ENCODE data around the gene BARX2. TPM values are rescaled to one million over a fixed set of nuclear protein-coding genes. Genes with fewer than 3 reads are reported as not detected.

The BARX2 gene
- total and polyA plus RNA-seq, 9 donors, result 0.06 to 6.2 (median 0.35) TPM; not detected in 4

DNA sequence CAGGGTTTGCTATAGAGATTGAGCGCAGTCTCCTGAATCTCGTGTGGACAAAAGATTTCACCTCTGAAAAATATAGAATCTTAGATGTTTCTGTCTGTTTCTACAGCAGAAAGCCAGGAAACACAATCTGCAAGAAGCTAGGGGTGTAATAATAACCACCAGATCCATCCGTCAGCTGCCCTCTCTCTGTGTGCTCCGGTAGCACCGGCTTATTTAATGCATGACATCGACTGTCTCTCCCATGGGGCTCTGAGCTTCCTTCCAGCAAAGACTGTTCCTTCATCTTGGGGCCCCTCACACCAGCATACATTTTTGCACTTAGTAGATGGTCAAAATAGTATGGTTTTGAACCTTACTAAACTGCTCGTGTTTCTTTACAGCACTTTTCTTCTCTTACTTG is 20.2 kb downstream of the BARX2 start:
- intact Hi-C loops (cut with DNase I), result no loop called here
- WGBS, 3 donors, result 78 to 86% (median 83%) methylated on average over 7 of the region's 7 CpGs
- Histone ChIP-seq H3K9me3 (no peaks in the 10 kb centered on the region), H3K27ac (no peak overlapping the region), H3K4me1 (ENCODE audit: insufficient read depth) (no peaks in the 10 kb centered on the region), H3K4me3 (no peak overlapping the region), H3K27me3 (no peaks in the 10 kb centered on the region), H3K36me3 (no peaks in the 10 kb centered on the region)
- no peak for DNase-seq
- TF ChIP-seq EP300 (IDR thresholded peaks at IDR 0.05) (no peak), POLR2A (IDR thresholded peaks at IDR 0.05) (no peak)
- TF ChIP-seq, protein P1, sequence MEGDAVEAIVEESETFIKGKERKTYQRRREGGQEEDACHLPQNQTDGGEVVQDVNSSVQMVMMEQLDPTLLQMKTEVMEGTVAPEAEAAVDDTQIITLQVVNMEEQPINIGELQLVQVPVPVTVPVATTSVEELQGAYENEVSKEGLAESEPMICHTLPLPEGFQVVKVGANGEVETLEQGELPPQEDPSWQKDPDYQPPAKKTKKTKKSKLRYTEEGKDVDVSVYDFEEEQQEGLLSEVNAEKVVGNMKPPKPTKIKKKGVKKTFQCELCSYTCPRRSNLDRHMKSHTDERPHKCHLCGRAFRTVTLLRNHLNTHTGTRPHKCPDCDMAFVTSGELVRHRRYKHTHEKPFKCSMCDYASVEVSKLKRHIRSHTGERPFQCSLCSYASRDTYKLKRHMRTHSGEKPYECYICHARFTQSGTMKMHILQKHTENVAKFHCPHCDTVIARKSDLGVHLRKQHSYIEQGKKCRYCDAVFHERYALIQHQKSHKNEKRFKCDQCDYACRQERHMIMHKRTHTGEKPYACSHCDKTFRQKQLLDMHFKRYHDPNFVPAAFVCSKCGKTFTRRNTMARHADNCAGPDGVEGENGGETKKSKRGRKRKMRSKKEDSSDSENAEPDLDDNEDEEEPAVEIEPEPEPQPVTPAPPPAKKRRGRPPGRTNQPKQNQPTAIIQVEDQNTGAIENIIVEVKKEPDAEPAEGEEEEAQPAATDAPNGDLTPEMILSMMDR (IDR thresholded peaks at IDR 0.05), result no peak

DNA sequence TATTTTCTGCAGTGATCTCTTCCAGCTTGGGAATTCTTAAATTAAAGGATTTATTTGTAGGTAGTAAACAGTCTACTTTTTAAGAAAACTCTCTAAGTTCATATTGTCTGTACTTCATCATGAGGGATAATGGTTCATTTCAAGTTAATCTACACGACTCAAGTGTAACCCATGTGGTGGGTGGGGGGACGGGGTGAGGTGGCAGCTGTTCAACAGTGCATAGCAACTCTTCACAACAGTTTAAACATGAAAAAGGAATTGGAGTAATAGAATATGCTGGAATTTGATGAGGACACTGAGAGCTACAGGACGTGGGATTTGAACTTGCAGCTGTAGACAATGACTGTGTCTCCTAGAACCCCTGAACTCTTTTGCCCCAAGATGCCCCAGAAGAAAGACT is 20.8 kb downstream of the BARX2 start:
- no peaks in the 10 kb centered on the region for H3K9me3 ChIP-seq
- TF ChIP-seq, protein P1 (IDR thresholded peaks at IDR 0.05), result no peak
- no peak for TF ChIP-seq POLR2A (IDR thresholded peaks at IDR 0.05)
- TF ChIP-seq EP300 (IDR thresholded peaks at IDR 0.05), result no peak
- intact Hi-C loops (cut with DNase I), result no loop called here
- no peak overlapping the region for H3K27ac ChIP-seq
- DNase-seq, result no peak
- WGBS, 3 donors, result 58 to 72% (median 68%) methylated on average over 3 of the region's 3 CpGs
- H3K4me1 ChIP-seq (ENCODE audit: insufficient read depth), result no peaks in the 10 kb centered on the region
- no peaks in the 10 kb centered on the region for H3K36me3 ChIP-seq
- no peaks in the 10 kb centered on the region for H3K27me3 ChIP-seq
- no peak overlapping the region for H3K4me3 ChIP-seq

DNA sequence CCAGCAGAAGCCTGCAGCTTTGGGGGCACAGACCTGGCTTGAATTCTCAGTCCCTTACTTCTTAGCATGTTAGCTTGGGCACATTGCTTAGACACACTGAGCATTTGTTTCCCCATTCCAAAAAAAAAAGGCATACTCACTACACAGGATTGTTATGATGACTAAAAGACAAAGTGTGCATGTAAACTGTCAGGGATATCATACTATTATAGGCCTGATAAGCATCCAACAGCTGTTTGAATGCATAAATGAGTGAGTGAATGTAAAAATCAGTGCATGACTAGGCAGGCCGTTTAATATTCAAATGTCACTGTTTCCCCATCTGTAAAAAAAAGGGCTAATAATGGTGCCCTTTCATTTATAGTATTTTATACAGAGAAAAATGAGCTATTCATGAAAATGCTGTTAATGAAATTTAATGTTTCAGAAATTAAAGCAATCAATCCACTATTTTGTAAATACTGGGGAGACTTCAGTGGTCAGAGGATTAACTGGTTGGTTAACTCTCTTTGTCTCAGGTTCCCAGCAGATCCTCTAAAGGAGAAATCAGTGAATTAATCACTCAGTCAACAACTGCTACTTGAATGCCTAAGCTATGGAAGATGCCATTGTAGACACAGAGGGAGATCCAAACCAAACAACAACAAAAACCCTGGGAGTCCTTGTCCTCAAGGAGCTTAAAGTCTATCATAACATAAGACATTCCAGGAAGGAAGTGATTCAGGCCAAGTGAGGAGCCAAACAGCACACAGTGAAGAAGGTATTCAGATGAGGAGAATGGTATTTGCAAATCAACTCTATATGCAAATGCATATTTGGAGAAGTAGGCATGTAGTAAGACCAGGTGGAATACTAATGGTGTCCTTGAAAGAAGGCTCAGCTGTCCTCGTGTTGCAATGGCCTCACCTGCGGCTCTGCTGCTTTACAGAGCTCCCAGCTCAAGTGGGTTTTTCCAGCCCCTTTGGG is 26.8 kb downstream of the BARX2 start:
- TF ChIP-seq POLR2A (IDR thresholded peaks at IDR 0.05) (no peak), EP300 (IDR thresholded peaks at IDR 0.05) (no peak)
- TF ChIP-seq, protein P1 (IDR thresholded peaks at IDR 0.05), result no peak
- Histone ChIP-seq H3K36me3 (no peaks in the 10 kb centered on the region), H3K27ac (no peak overlapping the region), H3K4me1 (ENCODE audit: insufficient read depth) (no peaks in the 10 kb centered on the region), H3K4me3 (no peak overlapping the region), H3K27me3 (no peaks in the 10 kb centered on the region), H3K9me3 (no peaks in the 10 kb centered on the region)
- DNase-seq, result no peak
- 75 to 79% (median 79%) methylated on average over 3 of the region's 3 CpGs for WGBS, 3 donors
- intact Hi-C loops (cut with DNase I), result no loop called here

DNA sequence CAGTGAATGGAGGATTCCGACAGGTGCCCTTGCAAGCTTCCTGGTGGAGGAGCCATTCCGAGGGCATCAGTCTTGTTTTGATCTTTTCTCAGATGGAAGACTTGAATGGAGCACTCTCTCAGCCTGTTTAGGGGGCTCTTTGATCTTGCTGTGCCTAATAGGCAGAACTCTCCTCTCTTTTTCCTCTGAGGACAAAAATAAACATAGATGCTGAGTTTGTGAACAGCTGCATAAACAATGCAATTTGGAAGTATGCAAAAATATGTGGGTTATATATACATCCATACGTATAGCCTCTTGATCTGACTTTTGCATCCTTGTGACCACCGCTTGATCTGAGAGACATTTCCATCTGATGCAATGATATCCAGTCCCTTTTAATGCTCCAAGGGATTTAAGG is 29.1 kb downstream of the BARX2 start:
- H3K27ac ChIP-seq, result no peak overlapping the region
- WGBS, 3 donors, result 70 to 81% (median 73%) methylated on average over 4 of the region's 4 CpGs
- TF ChIP-seq POLR2A (IDR thresholded peaks at IDR 0.05), result no peak
- TF ChIP-seq, protein P1 (IDR thresholded peaks at IDR 0.05), result no peak
- TF ChIP-seq EP300 (IDR thresholded peaks at IDR 0.05), result no peak
- H3K4me1 ChIP-seq (ENCODE audit: insufficient read depth), result no peaks in the 10 kb centered on the region
- H3K9me3 ChIP-seq, result no peaks in the 10 kb centered on the region
- no peaks in the 10 kb centered on the region for H3K27me3 ChIP-seq
- intact Hi-C loops (cut with DNase I), result no loop called here
- H3K4me3 ChIP-seq, result no peak overlapping the region
- DNase-seq, result no peak
- no peaks in the 10 kb centered on the region for H3K36me3 ChIP-seq
